Thyroid gland (tissue), 4 donors: ENCODE data around the gene CYB561D1. TPM values are rescaled to one million over a fixed set of nuclear protein-coding genes. Genes with fewer than 3 reads are reported as not detected.

Experiments used
- DNase-seq, 2 donors: peaks; one replicate each; pipeline ENCODE4 v3.0.0-alpha.2; 2019
- H3K27ac ChIP-seq, 3 donors: fragments of 200-600 bp; sonication (generic); 1 replicate in 2 of 3; 2 replicates in 1 of 3; pipeline ENCODE4 v1.5.1; 2016 to 2019; ENCODE audit warnings: mild to moderate bottlenecking in 1 of 3, moderate library complexity in 1 of 3
- H3K27me3 ChIP-seq: fragments of 200-600 bp; sonication (generic); one replicate; pipeline ENCODE4 v1.5.1; 2019
- H3K36me3 ChIP-seq, 2 donors: fragments of 200-600 bp; sonication (generic); one replicate each; pipeline ENCODE4 v1.5.1; 2016 to 2019
- H3K4me1 ChIP-seq, 2 donors: fragments of 200-600 bp; sonication (generic); one replicate each; pipeline ENCODE4 v1.5.1; 2017 to 2019
- H3K4me3 ChIP-seq, 3 donors: fragments of 200-600 bp; sonication (generic); replicated peaks in 1 of 3; 1 replicate in 2 of 3; 2 replicates in 1 of 3; pipeline ENCODE4 v1.5.1; 2016; ENCODE audit warnings: mild to moderate bottlenecking in 1 of 3
- H3K9me3 ChIP-seq: fragments of 200-600 bp; sonication (generic); one replicate; pipeline ENCODE4 v1.5.1; 2017
- POLR2A ChIP-seq, 2 donors: fragments of 450-650 bp; IDR thresholded peaks; one replicate each; pipeline ENCODE4 v1.6.1; 2017; ENCODE audit warnings: antibody characterized with exemption in 2 of 2, mild to moderate bottlenecking in 2 of 2, moderate library complexity in 1 of 2
- WGBS, 2 donors: methylation state at CpG; one replicate each; pipeline ENCODE4 v1.1.5; 2017; 5-methylcytosine and 5-hydroxymethylcytosine counted together
- intact Hi-C: fragments of 100-400 bp; cut with DNase I; formaldehyde crosslinking; loops from one replicate; pipeline ENCODE4 v1.15.1; 2023
- total RNA-seq, 4 donors: library from RNA; depleted of rRNA; stranded (reverse); fragments of >200 nt; gene quantifications; one replicate each; pipeline ENCODE4 v1.2.3, GENCODE V29; 2016
- TF ChIP-seq, protein P1 (sequence below), 6 experiments: fragments of 200-600 bp in 3 of 6; fragments of 450-650 bp in 3 of 6; sonication (generic) in 3 of 6; IDR thresholded peaks; one replicate each; pipeline ENCODE4 v1.5.1; 2016 to 2019; ENCODE audit warnings: antibody characterized with exemption in 6 of 6, mild to moderate bottlenecking in 2 of 6, inconsistent platforms in 1 of 6, moderate library complexity in 1 of 6

Gene CYB561D1
- total RNA-seq, 4 donors from 2014 or later, result 8.1 to 16.0 (median 12.2) TPM

DNA sequence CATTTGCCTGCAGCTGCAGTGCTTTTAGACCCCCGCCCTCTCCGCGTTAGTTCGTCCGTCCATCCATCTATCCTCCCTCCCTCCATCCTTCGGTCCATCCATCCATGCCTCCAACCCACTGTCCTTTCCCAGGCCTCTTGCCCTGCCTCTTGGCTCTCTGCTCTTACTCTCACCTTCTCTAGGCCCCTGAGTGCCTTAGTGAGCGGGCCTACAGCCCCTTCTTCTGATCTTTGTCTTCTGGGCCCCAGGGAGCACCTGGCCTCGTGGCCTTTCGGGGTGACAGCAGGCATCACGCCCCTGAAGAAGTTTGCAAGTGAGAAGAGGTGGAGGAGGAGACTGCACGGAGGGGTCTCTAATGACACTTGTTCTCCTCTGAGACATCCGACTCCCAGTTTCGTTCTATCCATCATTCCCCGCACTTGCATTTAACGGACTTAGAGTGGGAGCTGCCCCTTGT lies 9.3 kb upstream of the CYB561D1 start:
- peak overlapping the region; percentile 17 to 59 (median 38) for H3K4me3 ChIP-seq
- H3K36me3 ChIP-seq, result peaks cover 0 to 9% of the 10 kb centered on the region in 2 donors
- no peaks in the 10 kb centered on the region for H3K9me3 ChIP-seq
- H3K27me3 ChIP-seq, result no peaks in the 10 kb centered on the region
- H3K4me1 ChIP-seq, result peaks cover 12 to 16% of the 10 kb centered on the region in 2 donors
- peak overlapping the region in 1 of 3 donors; percentile 99 for H3K27ac ChIP-seq
- 25 to 29% methylated on average over 15 of the region's 15 CpGs for WGBS, 2 donors
- intact Hi-C loops, result loop anchor here (10.0 kb wide), 1 partner anchor 230 kb away; no protein-coding TSS in a partner anchor
- TF ChIP-seq, protein P1, sequence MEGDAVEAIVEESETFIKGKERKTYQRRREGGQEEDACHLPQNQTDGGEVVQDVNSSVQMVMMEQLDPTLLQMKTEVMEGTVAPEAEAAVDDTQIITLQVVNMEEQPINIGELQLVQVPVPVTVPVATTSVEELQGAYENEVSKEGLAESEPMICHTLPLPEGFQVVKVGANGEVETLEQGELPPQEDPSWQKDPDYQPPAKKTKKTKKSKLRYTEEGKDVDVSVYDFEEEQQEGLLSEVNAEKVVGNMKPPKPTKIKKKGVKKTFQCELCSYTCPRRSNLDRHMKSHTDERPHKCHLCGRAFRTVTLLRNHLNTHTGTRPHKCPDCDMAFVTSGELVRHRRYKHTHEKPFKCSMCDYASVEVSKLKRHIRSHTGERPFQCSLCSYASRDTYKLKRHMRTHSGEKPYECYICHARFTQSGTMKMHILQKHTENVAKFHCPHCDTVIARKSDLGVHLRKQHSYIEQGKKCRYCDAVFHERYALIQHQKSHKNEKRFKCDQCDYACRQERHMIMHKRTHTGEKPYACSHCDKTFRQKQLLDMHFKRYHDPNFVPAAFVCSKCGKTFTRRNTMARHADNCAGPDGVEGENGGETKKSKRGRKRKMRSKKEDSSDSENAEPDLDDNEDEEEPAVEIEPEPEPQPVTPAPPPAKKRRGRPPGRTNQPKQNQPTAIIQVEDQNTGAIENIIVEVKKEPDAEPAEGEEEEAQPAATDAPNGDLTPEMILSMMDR (IDR thresholded peaks at IDR 0.05), result no peak
- TF ChIP-seq POLR2A (IDR thresholded peaks at IDR 0.05), result no peak
- DNase-seq, result no peak

GRCh38 chr1:109485001-109485400 lies 8.9 kb upstream of the CYB561D1 start:
- H3K27ac ChIP-seq, result no peak overlapping the region
- no peaks in the 10 kb centered on the region for H3K27me3 ChIP-seq
- peaks cover 0 to 9% of the 10 kb centered on the region in 2 donors for H3K36me3 ChIP-seq
- H3K9me3 ChIP-seq, result no peaks in the 10 kb centered on the region
- peaks cover 12 to 16% of the 10 kb centered on the region in 2 donors for H3K4me1 ChIP-seq
- TF ChIP-seq POLR2A (IDR thresholded peaks at IDR 0.05), result no peak
- TF ChIP-seq, protein P1 (IDR thresholded peaks at IDR 0.05), result no peak
- intact Hi-C loops, result loop anchor here (10.0 kb wide), 1 partner anchor 230 kb away; no protein-coding TSS in a partner anchor
- 32 to 44% methylated on average over 3 of the region's 3 CpGs for WGBS, 2 donors
- DNase-seq, result no peak
- peak overlapping the region in 2 of 3 donors; percentile 17 to 59 for H3K4me3 ChIP-seq

GRCh38 chr1:109487261-109487660 lies 6.6 kb upstream of the CYB561D1 start:
- DNase-seq, result no peak
- TF ChIP-seq, protein P1 (IDR thresholded peaks at IDR 0.05), result no peak
- TF ChIP-seq POLR2A (IDR thresholded peaks at IDR 0.05), result no peak
- intact Hi-C loops, result loop anchor here (10.0 kb wide), 1 partner anchor 232 kb away; no protein-coding TSS in a partner anchor
- H3K36me3 ChIP-seq, result peaks cover 0 to 9% of the 10 kb centered on the region in 2 donors
- no peaks in the 10 kb centered on the region for H3K27me3 ChIP-seq
- no peak overlapping the region for H3K27ac ChIP-seq
- no peaks in the 10 kb centered on the region for H3K9me3 ChIP-seq
- H3K4me1 ChIP-seq, result peaks cover 12 to 16% of the 10 kb centered on the region in 2 donors
- no peak overlapping the region for H3K4me3 ChIP-seq
- 90 to 91% methylated on average over 5 of the region's 5 CpGs for WGBS, 2 donors

DNA sequence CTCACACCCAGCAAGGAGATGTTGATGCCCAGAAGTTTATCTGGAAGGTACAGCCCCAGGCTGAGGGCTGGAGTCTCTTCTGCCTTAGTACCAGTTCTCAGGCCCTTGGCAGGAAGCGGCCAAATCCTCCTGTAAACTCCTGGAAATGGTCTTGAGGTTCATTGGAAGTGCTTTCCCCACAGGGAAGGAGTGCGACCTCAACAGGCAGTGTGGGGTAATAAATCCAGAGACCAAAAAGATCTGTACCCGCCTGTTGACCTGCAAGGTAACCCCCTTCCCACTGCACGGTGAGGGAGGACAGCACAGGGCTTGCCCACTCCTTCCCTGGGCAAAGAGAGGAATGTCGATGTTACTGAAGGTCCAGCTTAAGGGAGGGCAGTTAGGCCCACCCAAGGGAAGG lies 5.7 kb upstream of the CYB561D1 start:
- H3K27me3 ChIP-seq, result no peaks in the 10 kb centered on the region
- H3K4me3 ChIP-seq, result no peak overlapping the region
- intact Hi-C loops, result loop anchor here (10.0 kb wide), 1 partner anchor 233 kb away; no protein-coding TSS in a partner anchor
- WGBS, 2 donors, result 70 to 81% methylated on average over 3 to 5 of the region's 5 CpGs
- H3K4me1 ChIP-seq, result peaks cover 9 to 15% of the 10 kb centered on the region in 2 donors
- TF ChIP-seq POLR2A (IDR thresholded peaks at IDR 0.05), result no peak
- TF ChIP-seq, protein P1 (IDR thresholded peaks at IDR 0.05), result no peak
- peaks cover 0 to 9% of the 10 kb centered on the region in 2 donors for H3K36me3 ChIP-seq
- H3K27ac ChIP-seq, result no peak overlapping the region
- no peak for DNase-seq
- H3K9me3 ChIP-seq, result no peaks in the 10 kb centered on the region

- no peaks in the 10 kb centered on the region for H3K9me3 ChIP-seq
- no peak overlapping the region for H3K4me3 ChIP-seq
- H3K36me3 ChIP-seq, result peaks cover 0 to 9% of the 10 kb centered on the region in 2 donors
- 93% methylated on average over 10 to 12 of the region's 12 CpGs for WGBS, 2 donors
- no peak for TF ChIP-seq POLR2A (IDR thresholded peaks at IDR 0.05)
- peaks cover 6 to 17% of the 10 kb centered on the region in 2 donors for H3K4me1 ChIP-seq
- DNase-seq, result no peak
- H3K27ac ChIP-seq, result no peak overlapping the region
- H3K27me3 ChIP-seq, result no peaks in the 10 kb centered on the region
- intact Hi-C loops, result loop anchor here (10.0 kb wide), 1 partner anchor 234 kb away; no protein-coding TSS in a partner anchor
Measured at GRCh38 chr1:109488696-109489095, 5.2 kb upstream of the CYB561D1 start.
